Measurements from ENCODE around the gene NFIA.

The NFIA gene

GRCh38 chr1:61348025-61348665 lies 265.8 kb downstream of the NFIA start:
- no peak for DNase-seq

- no peak for DNase-seq
These were observed 270.6 kb downstream of the NFIA start for GRCh38 chr1:61352845-61353435.

GRCh38 chr1:61353797-61354406 lies 271.5 kb downstream of the NFIA start:
- DNase-seq = no peak

GRCh38 chr1:61356016-61356415 lies 273.7 kb downstream of the NFIA start:
- DNase-seq = no peak

- DNase-seq = no peak
These were observed 274.6 kb downstream of the NFIA start for GRCh38 chr1:61356995-61357394.

DNA sequence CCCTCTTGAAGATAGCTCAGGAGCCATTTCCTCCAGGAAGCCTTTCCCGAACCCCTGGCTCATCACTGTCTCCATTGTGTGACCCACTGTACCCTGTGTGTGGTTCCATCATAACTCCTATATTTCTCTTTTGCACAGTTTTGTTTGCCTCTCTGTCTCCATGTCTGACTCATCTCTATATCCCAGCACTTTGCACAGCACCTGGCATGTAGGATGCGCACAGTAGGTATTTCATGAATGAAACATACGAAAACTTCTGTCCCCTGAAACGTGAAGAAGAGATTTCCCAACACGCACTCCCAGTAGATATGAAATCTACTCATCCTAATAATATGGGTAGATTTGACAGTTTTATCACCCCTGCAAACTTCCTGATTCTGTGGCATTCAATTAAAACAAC lies 275.2 kb downstream of the NFIA start:
- no peak for DNase-seq

- no peak for DNase-seq
These were observed 276.6 kb downstream of the NFIA start for GRCh38 chr1:61358770-61359455.

DNA sequence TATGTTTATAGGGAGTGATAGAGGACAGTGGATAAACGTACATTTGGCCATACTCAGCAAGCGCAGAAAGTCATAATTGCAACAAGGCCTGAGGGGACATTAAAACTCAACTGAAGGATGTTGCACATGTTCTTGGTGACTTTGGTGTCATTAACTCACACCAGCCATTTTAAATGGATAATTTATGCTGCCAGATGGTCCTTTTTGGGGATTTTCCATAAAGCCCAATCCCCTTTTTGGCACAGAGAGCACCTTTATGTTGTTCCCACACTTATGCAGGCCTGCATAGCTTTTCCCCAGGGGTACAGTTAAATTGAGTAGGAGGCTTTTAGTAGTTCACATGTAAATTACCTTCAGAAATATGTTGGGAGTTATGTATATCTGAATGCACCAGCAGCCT lies 279.6 kb downstream of the NFIA start:
- DNase-seq = no peak

DNA sequence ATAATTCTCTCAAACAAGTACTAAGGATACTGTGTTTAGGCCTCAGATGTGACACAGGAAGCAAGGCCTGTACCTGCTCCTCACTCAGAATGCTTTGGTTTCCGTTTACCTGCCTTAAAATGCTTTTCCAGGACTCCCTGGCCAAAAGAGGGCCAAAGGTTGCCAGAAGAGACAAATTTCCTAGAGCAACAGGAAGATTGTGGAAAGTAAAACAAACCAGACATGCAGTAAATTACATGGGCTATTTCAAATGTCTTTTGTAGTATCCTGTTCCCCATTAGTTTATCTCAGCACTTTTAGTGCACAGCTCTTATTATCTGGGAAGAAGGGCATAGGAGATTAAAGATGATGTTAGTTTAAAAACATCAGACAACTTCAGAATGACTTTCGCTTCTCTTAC lies 280.0 kb downstream of the NFIA start:
- DNase-seq = no peak

DNA sequence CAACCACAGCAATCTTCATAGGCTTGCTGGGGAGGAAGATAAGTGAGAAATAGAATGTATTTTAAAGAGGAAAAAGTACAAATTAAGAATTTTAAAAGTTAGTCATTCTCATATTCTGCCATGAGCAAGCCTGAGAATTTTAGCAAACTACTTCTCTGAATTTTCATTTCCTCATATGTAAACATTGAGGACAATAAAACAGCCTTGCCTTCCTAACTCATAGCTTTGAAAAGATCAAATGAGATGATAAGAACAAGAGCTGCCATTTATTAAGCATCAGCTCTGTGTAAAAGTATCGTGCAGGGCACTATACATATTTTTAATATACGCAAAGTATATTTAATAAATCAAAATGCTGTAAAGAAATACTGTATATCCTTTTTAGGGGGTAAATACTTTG lies 286.0 kb downstream of the NFIA start:
- no peak for DNase-seq

GRCh38 chr1:61368876-61369275 lies 286.5 kb downstream of the NFIA start:
- DNase-seq = no peak

DNA sequence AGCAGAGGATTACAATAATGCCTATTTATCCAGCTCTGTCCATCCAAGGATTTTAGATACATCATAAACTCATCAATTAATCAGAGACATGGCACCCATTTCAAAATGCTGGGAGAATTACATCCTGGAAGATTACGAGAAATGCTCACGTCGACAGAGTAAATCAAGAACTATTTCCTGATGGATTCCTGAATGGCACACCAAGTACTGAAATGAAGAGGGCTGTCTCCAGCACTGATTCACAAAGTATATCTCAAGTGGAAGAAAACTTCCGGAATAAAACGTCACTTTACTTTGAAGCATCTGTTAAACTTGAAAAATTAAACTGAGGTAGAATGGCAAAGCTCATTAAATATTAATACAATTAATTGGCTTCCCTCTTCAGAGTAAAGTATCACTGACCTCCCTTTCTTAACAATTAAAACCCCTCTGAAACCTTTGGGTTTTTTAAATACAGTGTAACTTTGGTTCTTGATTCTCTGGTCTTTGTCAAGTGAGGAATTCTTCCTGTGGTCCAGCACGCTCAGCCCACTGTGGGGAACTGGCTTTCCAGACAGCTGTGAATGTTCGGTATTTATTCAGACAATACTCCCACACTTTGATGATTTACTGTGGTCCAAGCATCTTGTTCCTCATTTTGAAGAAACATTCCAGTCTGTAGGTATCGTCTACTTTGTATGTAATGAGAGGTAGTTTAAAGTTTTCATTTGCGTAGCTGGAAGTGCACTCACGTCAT lies 288.0 kb downstream of the NFIA start:
- DNase-seq = no peak

GRCh38 chr1:61370913-61371279 lies 288.5 kb downstream of the NFIA start:
- no peak for DNase-seq

DNA sequence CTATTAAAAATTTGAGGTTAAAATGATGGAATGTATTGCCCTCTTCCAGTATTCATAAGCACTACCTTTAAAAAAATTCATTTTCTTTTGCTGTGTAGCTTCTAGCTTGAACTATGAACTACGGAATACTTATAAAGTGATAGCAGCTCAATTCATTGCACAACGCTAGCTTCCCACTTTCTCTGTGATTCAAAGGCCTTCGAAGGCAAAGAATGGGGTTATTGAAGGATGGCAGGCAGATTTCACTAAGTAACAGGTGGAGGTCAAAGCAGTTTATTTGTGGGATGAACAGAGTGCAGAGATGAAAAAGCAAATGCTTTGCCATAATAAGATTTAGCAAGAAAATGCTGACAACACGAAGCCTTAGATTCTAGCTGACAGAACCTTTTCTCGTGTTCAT lies 290.6 kb downstream of the NFIA start:
- no peak for DNase-seq

GRCh38 chr1:61374156-61374555 lies 291.8 kb downstream of the NFIA start:
- DNase-seq = no peak

DNA sequence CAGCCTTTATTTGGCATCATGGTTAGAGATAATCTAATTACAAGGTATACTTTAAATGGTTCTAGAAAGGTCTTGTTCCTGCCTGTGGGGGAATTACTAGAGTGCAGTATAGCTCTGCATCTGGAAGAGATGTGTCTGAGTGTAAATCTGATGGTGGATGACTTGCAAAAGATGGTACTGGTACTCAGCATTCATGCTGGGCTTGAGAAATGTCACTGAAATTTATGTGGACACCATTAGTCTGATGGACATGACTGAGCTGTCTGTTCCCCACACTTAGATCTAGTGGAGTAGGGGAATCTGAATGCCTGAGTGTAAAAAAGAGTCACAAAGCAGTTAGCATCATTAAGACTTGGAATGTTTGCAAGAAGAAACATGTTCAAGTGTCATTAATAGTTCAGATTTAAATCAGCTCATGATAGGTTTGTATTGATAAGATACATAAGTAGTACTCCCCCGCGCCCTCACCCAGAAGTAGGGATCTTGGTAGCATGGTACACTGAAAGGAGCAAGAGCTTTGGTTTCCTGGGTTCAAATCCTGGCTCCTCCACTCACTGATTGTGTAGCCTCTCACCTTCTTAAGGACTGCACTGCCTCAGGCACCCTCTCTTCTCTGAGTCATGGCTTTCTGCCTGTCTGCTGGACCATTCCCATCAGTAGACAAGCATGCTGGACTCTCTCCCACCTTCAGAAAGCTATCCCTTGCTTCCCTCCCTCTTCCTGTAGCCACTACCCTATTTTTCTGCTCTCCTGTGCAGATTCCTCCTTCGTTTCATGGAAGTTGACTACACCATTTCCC lies 292.9 kb downstream of the NFIA start:
- no peak for DNase-seq

DNA sequence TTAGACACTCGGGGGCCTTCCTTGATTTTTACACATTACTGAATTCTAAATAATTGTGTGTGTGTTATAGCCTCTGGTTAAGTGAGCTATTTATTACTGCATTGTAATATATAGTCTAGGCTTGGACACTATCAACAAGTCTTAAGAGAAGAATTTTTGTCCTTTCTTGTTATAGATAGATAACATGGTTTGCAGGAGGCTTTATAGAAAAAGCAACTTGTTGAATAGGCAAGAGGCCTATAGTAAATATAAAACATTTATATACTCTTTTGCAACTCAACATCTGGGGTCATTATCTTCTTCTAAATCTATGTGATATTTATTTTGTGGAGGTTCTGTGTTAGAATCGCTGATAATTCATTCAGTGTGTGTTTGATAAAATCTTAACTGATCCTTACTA lies 293.8 kb downstream of the NFIA start:
- DNase-seq = no peak

DNA sequence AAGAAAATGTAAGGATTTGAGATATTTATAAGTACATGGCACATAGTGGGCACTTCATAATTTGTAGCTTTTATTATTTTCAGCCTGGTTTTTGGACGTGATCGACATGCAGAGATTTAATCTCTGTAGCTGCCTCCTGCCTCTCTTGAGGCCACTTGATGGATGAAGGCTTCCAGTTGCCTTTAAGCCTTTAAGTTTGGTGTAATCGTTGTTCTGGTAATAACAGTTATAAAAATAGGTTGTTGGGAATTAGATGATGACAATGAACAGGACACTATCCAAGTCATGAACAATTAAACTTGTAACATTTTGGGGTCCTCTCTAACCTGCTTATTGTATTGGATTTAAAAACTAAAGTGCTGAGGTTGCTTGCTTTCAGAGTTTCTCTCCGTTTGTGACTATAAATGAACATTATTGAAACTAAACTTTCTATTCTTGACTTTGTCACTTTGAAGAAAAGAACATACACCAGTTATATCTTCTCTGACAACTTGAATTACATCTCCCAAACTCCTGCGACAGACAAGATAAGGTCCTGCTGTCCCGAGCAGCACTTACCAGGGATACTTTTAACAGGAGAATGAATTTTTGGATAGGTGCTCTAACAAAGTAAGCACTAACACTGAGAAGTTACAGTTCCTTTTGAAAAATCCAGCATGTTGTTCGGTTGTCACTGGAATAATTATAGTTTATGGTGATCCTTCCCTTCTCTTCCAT lies 295.0 kb downstream of the NFIA start:
- DNase-seq = no peak

- DNase-seq = no peak
These were observed 296.3 kb downstream of the NFIA start for GRCh38 chr1:61378494-61379180.

GRCh38 chr1:61379693-61380092 lies 297.3 kb downstream of the NFIA start:
- no peak for DNase-seq

DNA sequence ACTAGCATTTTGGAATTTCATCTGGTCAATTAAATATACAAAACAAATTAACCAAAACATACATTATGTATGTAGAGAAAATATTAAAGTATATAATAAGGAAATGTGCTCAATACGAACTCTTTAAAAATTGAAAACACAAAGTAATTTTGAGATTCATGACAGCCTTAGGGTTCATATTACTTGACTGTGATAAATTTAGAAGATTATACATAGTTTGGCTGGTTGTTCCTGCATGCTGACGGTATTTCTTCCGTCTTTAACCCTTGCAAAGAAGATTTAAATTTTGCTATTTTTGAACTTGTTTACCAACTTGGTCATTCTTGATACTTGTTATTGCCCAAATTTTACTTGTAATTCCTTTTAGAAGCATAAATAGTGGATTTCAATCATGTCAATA lies 298.2 kb downstream of the NFIA start:
- no peak for DNase-seq

Measured in activated naive CD4-positive, alpha-beta T cell treated with anti-CD3 and anti-CD28 coated beads, Interleukin-2, amount 50 U/mL, for 16 hours (primary cell).